Natural killer cell (primary cell): ENCODE results near the gene TIRAP. TPM values are rescaled to one million over a fixed set of nuclear protein-coding genes. Genes with fewer than 3 reads are reported as not detected.

ENCODE experiments used
- ATAC-seq, 3 donors: fragments of 150-1000 bp in 2 of 3; fragments of 200-7000 bp in 1 of 3; cut with Tn5 transposase; 1 replicate in 1 of 3; 2 replicates in 2 of 3; pipeline ENCODE4 v1.10.0; 2021; ENCODE audit warnings: mild to moderate bottlenecking in 2 of 3, moderate library complexity in 2 of 3
- DNase-seq, 2 donors: peaks; one replicate each; pipeline versions ENCODE4 v3.0.0 to v3.0.0-alpha.2; 2013 to 2021; ENCODE audit warnings: mixed read lengths in 1 of 2
- H3K27ac ChIP-seq: one replicate; pipeline ENCODE4 v1.5.1; 2013; ENCODE audit warnings: mild to moderate bottlenecking, low read length
- H3K27me3 ChIP-seq: one replicate; pipeline ENCODE4 v1.6.1; 2013; ENCODE audit warnings: low read length; ENCODE audit not compliant: control insufficient read depth, insufficient read depth
- H3K36me3 ChIP-seq: one replicate; pipeline ENCODE4 v1.6.1; 2013; ENCODE audit warnings: low read length; ENCODE audit not compliant: control insufficient read depth, insufficient read depth
- H3K4me1 ChIP-seq: one replicate; pipeline ENCODE4 v1.6.1; 2013; ENCODE audit warnings: low read length; ENCODE audit not compliant: control insufficient read depth, insufficient read depth
- H3K4me3 ChIP-seq: one replicate; pipeline ENCODE4 v1.5.1; 2013; ENCODE audit warnings: low read length
- H3K9me3 ChIP-seq: one replicate; pipeline ENCODE4 v1.6.1; 2013; ENCODE audit warnings: low read length; ENCODE audit not compliant: control insufficient read depth, insufficient read depth
- H3K27ac Mint-ChIP-seq, 2 donors: one replicate each; pipeline ENCODE4 v1.8.0; 2022; ENCODE audit warnings: mild to moderate bottlenecking in 2 of 2, mixed read lengths in 2 of 2, moderate library complexity in 1 of 2
- H3K27me3 Mint-ChIP-seq, 2 donors: one replicate each; pipeline ENCODE4 v1.8.0; 2022; ENCODE audit warnings: low read depth in 2 of 2, mixed read lengths in 2 of 2
- H3K36me3 Mint-ChIP-seq: one replicate; pipeline ENCODE4 v1.8.0; 2022; ENCODE audit warnings: mixed read lengths
- H3K4me1 Mint-ChIP-seq, 2 donors: one replicate each; pipeline ENCODE4 v1.8.0; 2022; ENCODE audit warnings: mixed read lengths in 2 of 2
- H3K4me3 Mint-ChIP-seq: one replicate; pipeline ENCODE4 v1.8.0; 2022; ENCODE audit warnings: mild to moderate bottlenecking, moderate library complexity, mixed read lengths
- H3K9me3 Mint-ChIP-seq, 2 donors: one replicate each; pipeline ENCODE4 v1.8.0; 2022; ENCODE audit warnings: mixed read lengths in 2 of 2
- WGBS: methylation state at CpG from one replicate; pipeline ENCODE4 v1.1.7; 2013; ENCODE audit warnings: missing lambda C conversion rate; ENCODE audit not compliant: insufficient coverage; 5-methylcytosine and 5-hydroxymethylcytosine counted together
- intact Hi-C: fragments of 100-400 bp; cut with micrococcal nuclease; formaldehyde crosslinking; loops from one replicate; pipeline ENCODE4 v1.14.2; 2022
- total RNA-seq, 4 donors: library from RNA; stranded (reverse); fragments of 120-200 nt in 1 of 4; gene quantifications; one replicate each; pipeline versions ENCODE4 v1.2.3 to v1.2.4, GENCODE V29; 2013 to 2022
- TF ChIP-seq, protein P1 (sequence below): fragments of 200-600 bp; IDR thresholded peaks from one replicate; pipeline ENCODE4 v1.8.0; 2022; ENCODE audit warnings: antibody characterized with exemption

Gene TIRAP
- total RNA-seq = 10 to 100 TPM; 14.5 to 24.0 (median 19.5) TPM
- 9.6 TPM for total RNA-seq (2013)

- Mint-ChIP-seq H3K4me1 (peaks cover 24 to 39% of the 10 kb centered on the region in 2 donors), H3K36me3 (no peaks in the 10 kb centered on the region)
These were observed at the start of gene TIRAP for GRCh38 chr11:126282736-126283591. Gene TIRAP, plus strand, starts transcription at chr11:126283093. Its CDS starts 7,802 bp downstream, at chr11:126290895.

GRCh38 chr11:126233391-126233790 lies 49.5 kb upstream of the TIRAP start:
- Histone ChIP-seq H3K9me3 (no peaks in the 10 kb centered on the region), H3K36me3 (peaks cover 3% of the 10 kb centered on the region), H3K27ac (no peak overlapping the region), H3K27me3 (no peaks in the 10 kb centered on the region), H3K4me3 (no peak overlapping the region), H3K4me1 (no peaks in the 10 kb centered on the region)
- Mint-ChIP-seq H3K36me3 (no peaks in the 10 kb centered on the region), H3K4me1 (peaks cover 0 to 4% of the 10 kb centered on the region in 2 donors), H3K27ac (no peak overlapping the region), H3K9me3 (no peaks in the 10 kb centered on the region), H3K27me3 (no peaks in the 10 kb centered on the region), H3K4me3 (no peak overlapping the region)
- ATAC-seq = no peak
- 87% methylated on average over 3 of the region's 4 CpGs for WGBS
- intact Hi-C loops = no loop called here
- no peak for DNase-seq
- TF ChIP-seq, protein P1, sequence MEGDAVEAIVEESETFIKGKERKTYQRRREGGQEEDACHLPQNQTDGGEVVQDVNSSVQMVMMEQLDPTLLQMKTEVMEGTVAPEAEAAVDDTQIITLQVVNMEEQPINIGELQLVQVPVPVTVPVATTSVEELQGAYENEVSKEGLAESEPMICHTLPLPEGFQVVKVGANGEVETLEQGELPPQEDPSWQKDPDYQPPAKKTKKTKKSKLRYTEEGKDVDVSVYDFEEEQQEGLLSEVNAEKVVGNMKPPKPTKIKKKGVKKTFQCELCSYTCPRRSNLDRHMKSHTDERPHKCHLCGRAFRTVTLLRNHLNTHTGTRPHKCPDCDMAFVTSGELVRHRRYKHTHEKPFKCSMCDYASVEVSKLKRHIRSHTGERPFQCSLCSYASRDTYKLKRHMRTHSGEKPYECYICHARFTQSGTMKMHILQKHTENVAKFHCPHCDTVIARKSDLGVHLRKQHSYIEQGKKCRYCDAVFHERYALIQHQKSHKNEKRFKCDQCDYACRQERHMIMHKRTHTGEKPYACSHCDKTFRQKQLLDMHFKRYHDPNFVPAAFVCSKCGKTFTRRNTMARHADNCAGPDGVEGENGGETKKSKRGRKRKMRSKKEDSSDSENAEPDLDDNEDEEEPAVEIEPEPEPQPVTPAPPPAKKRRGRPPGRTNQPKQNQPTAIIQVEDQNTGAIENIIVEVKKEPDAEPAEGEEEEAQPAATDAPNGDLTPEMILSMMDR = no peak

More at GRCh38 chr11:126282736-126283591, at the start of gene TIRAP:
- intact Hi-C loops = loop anchor here (2.0 kb wide), 1 partner anchor 14 kb away; the partner anchor contains the start of genes FOXRED1 and SRPRA
- Histone ChIP-seq H3K9me3 (no peaks in the 10 kb centered on the region), H3K27ac (peak within 1 kb of the TSS; percentile 90), H3K27me3 (no peaks in the 10 kb centered on the region), H3K36me3 (no peaks in the 10 kb centered on the region), H3K4me1 (peaks cover 37% of the 10 kb centered on the region), H3K4me3 (peak within 1 kb of the TSS; percentile 89)
- Mint-ChIP-seq H3K27ac (peak within 1 kb of the TSS; percentile 95 to 96), H3K9me3 (no peaks in the 10 kb centered on the region), H3K27me3 (no peaks in the 10 kb centered on the region), H3K4me3 (peak within 1 kb of the TSS; percentile 99)
- TF ChIP-seq, protein P1 = no peak
- WGBS = under 1% methylated on average over 82 of the region's 82 CpGs
- DNase-seq (peak; percentile 53 to 81), ATAC-seq (peak; percentile 80 to 82 (median 81))

GRCh38 chr11:126246636-126247035 lies 36.3 kb upstream of the TIRAP start:
- intact Hi-C loops = no loop called here
- Mint-ChIP-seq H3K27me3 (no peaks in the 10 kb centered on the region), H3K4me1 (no peaks in the 10 kb centered on the region), H3K27ac (no peak overlapping the region), H3K4me3 (no peak overlapping the region), H3K36me3 (peaks cover 9% of the 10 kb centered on the region), H3K9me3 (no peaks in the 10 kb centered on the region)
- TF ChIP-seq, protein P1 = no peak
- Histone ChIP-seq H3K9me3 (no peaks in the 10 kb centered on the region), H3K27ac (no peak overlapping the region), H3K27me3 (no peaks in the 10 kb centered on the region), H3K4me3 (no peak overlapping the region), H3K4me1 (no peaks in the 10 kb centered on the region), H3K36me3 (peaks cover 18% of the 10 kb centered on the region)
- WGBS = 88% methylated on average over 1 of the region's 2 CpGs
- ATAC-seq (no peak), DNase-seq (no peak)
